CD4-positive, alpha-beta T cell treated with Interleukin-17A for 4 hours (primary cell): Measurements from ENCODE around the gene MORC1.
A peak's percentile ranks its signal among the peaks of the same experiment; 100 is the strongest.

ENCODE experiments used
- DNase-seq: peaks from one replicate; pipeline ENCODE4 v3.0.0-alpha.2; 2020; ENCODE audit warnings: mixed read lengths

The MORC1 gene

DNA sequence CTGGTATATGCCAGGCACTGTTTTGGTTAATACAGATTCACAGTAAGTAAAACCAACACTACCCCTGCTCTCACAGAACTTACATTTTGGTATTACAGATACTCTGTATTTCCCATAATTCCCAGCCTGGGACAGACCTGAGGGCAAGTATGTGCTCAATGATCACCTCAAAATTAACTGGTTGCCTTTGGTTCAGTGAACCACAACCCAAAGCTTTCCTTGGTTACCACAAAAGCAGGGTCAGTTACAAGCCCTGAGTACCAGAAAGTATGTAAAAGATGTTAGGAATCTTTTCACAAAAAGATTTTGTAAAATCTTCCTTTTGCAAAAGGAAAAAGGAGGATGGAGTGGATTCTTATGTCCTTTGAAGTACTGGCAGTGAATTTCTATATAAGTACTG is 92.0 kb downstream of the MORC1 start:
- no peak for DNase-seq

DNA sequence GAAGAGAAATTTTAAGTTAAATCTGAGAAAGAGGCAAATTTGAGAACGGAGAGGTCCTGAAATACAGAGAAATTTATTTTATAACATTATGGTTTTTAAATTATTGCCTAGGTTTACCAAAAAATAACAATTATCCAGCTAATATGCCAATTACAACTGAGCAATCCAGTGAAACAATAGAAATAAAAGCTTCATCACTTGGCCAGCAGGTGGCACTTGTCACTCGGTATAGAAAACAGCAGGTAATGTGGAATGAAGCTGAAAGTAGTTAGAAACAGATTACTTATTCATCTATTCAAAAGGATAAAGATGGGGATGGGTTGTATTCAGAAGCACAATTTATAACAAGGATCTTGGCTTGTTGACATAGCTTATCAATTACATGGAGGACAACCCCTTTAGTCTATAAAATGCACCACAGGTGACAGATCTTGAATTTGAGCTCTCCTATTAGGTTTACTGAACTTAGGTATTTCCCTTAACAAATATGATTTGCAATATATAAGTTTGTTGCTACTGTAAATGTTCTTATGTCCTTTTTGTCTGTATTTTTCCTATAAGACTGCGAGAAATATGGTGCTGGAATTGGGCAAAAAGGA is 94.2 kb downstream of the MORC1 start:
- DNase-seq, result peak; percentile 44

DNA sequence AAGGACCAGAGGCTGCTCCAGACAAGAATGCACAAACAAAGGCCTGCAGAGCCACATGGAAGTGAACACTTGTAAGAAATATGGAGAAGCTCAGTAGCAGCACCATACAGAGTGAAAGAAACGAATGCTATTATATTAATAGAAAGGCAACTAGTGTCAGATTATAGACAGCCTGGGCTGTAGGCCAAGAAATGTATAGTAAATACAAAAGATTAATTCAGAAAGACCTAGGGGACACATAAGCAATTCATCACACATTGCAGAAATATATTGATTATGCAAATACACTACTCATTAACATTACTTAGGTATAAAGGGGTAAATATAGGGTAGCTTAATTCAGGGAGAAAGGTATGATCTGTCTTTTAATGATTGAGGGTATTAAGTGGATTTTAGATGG is 94.8 kb downstream of the MORC1 start:
- DNase-seq, result no peak

DNA sequence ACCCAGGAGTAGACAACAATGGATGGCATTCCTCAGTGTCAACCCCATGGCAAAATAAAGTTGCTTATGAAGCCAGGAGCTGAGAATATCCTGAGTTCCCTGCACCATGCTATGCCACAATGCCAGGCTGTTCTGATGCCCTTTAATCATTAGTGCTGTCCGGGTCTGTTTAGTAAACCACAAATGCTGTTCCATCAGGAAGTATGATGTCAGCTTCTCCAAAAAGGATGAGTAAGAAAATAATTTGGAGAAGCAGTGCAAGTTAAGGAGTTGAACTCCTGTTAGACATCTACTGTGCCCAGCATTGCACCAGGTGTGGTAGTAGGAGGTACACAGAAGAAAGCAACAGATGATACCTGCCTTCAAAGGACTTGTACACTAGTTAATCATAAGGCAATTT is 96.4 kb downstream of the MORC1 start:
- DNase-seq, result no peak

DNA sequence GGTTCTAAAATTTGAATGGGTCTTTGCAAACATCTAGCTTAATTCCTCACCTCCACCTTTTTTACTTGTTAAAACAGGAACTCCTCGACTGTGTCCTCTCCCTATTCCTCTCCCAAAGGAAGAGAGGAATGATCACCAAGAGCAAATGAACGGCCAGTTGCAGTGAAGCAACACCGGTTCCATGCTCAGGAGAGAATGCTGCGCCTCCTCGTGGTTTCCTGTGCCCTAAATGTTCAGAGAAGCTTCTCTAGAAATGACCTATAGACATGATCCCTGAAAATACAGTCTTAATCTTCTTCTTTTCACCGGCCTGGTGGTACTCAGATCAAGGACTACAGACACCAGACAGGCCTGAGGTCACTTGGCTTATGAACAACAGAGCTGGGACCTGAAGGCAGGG is 99.1 kb downstream of the MORC1 start:
- DNase-seq, result no peak

DNA sequence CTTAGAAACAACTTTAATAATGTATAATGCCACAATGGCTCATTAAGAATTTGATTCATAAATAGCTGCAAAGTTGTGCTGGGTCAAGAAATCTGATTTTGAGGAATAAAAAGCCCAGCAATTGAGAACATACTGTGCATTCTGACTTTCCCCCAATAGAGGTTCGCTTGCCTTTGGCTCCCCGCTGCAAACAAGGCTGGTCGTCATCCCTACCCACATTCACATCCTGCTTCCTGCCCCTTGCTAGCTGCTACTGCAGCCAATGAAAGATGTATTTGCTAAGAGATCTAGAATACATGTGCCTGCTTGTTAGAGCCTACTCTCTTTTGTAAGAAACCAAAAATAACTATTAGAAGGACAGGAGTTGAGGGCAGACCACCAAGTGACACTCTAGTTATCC is 112.5 kb downstream of the MORC1 start:
- no peak for DNase-seq

DNA sequence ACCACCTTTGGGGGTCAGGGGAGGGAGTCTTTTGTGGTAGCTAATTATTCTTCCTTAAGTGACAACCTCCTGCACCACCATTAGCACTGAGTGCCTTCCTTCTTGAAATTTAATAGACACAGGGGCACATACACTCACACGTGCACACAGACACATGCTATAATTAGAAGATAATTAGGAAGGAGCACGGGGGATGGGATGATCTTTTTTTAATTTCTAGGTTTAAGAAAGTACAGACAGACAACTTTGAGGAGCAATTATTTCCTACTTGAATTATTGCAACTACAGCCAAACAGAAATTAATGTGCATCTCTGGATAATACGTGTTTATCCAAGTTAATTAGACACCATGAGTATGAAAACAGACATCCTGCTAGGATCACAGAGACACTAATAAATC is 119.5 kb downstream of the MORC1 start:
- DNase-seq, result no peak

DNA sequence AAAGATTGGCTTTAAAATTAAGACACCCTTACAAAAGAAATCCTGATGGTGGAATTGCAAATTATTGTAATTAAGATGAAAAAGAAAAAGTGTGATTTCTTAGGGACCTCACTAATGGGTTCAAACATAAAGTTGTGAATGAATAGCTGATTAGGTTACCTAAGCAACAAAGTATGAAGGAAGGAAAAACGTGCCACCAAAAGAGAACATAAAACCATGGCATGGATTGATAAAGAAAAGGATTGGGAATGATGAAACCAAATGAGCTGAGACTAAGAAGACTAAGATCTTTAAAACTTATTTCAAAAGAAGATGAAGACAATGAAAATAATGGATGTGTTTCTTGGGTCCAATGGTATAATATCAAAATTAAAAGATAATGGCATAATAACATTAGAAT is 132.1 kb downstream of the MORC1 start:
- DNase-seq, result no peak

DNA sequence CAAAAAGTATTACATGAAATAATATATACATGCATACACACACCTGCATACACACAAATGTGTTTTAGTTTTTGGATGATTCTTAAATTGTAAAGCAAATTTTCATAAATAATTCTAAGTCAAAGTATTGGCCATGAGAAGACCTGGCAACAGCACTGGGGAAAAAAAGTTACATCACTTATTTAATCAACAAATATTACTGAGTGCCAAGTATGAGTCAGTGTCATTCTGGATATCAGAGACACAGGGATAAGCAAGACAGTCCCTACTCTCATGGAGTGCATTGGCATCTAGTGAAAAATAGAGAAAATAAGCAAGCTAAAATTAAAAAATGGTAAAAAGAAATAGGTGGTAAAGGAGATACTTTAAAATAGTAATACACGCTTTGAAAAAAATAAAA is 134.9 kb downstream of the MORC1 start:
- no peak for DNase-seq

DNA sequence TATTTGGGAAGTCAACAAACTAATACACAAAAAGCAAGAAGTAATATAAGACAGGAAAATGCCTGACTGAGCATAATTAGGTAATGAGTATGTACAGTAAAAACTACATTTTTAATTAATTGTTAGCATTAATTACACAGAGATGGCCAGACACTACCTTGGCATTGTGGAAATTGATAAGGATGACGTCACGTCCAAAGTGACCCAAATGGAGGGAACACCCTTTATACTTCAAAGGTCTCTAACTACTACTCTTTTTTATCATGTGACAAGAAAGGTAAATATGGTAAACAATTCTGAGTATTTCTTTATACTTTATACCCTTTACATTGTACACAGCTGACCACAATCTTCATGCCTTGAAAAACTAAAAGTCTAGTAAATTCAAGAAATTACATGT is 141.9 kb downstream of the MORC1 start:
- no peak for DNase-seq

DNA sequence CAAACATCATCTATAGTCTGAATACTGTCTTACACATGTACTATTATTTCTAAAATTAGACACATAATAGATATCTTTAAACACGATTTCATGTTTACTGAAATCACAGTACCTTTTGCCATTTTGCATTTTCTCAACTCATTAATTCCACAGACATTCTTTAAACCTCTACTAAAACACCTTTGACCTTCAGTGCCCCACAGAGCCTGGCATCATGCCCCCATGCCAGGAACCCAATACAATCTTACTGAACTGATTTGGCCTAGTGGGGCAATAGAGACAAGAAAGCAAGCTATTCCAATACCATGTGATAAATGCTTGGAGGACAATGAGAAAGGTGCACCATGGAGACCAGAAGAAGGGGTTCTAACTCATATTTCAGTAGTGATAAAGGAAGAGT is 144.9 kb downstream of the MORC1 start:
- no peak for DNase-seq

DNA sequence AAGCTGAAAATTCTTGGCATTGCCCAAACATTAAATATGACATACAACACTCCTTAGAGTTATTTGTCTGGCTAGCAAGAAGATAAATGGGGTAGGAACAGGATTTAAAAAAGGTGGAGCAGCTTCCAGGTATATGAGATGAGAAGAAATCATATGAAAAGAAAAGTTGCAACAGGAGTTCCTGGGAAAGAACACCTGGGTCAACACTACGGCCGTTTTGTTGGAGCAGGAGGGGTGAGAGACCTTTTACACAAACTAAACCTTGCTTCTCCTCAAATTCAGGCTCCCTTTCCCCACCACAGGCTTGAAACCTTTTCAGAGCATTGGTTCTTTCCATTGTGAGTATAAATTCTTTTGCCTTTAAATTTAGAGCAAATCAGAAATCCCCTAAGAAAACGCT is 145.5 kb downstream of the MORC1 start:
- DNase-seq, result no peak

DNA sequence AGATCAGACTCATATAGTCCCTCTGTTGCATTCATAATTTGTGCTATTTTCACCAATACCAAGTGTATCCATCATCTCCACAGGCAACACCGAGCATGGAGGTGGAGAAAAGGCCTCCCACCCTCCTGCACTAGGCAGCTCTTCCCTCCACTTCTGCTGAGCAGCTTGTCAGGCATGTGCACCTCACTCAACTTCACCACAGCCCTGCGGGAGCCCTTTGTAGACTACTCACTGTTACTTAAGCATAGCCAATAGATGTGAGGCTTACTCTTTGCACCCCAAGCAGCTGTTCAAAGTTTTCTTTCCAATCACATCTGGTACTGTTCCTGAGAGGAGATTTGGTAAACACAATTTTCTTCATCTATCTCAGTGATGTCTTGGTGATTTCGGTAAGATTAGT is 147.4 kb downstream of the MORC1 start:
- DNase-seq, result no peak

DNA sequence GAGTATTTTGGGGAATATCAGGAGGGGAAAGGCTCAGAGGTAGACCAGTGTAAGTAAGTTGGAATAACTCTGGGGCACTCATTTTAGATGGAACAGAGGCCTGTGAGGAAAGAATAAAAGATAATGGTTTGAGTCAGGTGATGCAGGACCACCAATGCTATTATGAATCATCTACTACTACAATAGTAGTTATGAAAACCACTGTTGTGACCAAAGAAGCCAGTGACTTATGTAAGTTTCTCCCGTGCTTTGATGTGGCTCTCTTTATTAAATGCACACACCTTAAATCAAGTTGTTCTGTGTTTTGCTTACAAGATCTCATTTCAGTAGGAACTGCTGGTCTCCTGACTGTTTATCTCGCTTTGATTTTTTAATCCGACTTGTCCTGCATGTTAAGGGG is 151.2 kb downstream of the MORC1 start:
- DNase-seq, result no peak

DNA sequence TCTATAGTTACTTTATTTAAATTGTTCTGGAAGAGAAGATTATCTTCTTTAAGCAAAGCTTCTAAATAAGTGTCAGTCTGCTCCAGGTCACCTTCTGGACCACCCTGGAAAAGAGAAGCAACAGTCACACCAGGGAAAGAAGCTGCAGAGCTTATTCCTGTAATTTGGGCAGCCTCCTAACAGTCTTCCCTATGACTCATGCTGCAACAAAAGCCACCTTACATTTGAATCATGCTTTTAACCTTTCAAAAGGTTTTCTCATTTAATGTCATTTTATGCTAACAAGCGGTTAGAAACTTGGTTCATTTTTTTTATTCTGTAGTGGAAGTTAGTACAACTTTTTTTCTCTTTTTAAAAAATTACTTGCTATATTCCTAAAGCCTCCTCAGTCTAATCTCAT is 158.9 kb downstream of the MORC1 start:
- DNase-seq, result no peak

DNA sequence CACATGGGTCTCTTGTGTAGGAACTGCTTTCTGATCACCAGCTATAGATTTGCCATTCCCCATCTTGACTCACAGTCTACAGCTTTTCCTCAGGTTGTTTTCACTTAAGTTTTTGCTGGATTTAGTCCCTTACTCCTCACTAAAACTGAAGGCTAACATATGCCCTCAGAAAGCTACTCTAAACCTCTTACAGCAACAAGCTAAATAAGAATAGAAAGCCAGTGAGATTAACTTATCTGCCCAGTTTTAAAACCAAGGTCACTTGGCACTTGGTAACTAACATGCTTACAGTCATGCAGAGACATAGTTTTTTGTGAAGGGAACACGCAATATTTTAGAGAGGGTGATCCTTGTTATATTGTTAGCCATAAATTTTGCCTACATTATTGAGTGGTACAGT is 164.2 kb downstream of the MORC1 start, which contains the start of gene GUCA1C:
GUCA1C (minus strand) TSS at position 180 of the 400 bp plus-strand sequence; CDS start at position 63, 117 bp downstream.
- DNase-seq, result no peak

DNA sequence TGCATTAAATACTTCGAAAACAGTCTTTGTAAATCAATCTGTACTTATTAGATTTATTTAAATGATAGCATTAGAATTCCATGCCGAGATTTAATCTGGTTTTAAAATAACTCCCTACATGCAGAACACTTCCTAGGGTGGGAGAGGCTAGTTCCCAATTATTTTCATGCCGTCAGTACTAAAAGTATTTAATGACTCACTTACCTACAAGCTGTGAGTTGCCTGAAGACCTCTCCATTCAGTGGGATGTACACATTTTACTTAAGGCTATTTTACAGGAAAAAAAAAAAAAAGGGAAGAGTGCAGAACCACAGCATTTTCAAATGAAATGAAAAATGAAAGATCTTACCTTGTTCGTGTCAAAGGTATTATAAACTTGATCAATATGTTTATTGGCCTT is 164.7 kb downstream of the MORC1 start:
- no peak for DNase-seq

DNA sequence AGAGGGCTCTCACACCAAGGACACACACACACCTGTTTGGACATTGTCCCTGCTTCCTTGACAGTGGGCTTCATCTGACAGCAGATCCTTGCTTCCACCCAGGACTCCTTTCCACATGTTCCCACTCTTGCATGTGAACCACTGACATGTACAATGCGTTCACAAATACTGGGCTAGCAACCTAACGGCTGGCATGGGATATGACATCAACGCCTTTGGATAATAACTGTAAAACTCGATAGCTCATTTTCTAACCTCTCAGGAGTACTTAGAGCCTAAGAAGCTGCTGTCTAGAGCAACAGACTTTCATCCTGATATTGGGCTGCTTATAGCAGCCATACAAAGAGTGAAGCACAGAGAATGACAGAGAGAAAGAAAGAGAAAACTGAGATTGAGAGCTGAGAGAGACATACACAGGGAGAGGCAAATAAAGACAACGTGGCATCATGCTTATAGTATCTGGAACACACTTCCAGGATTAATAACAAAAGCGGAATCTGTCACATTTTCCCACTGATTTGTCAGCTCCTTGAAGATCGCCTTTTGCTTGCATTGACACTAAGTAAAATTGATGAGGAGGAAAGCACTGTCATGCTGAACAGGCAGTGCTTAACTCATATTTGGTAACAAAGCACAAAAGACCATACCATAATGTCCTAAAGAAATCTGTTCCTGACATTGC is 166.0 kb downstream of the MORC1 start:
- DNase-seq, result no peak

DNA sequence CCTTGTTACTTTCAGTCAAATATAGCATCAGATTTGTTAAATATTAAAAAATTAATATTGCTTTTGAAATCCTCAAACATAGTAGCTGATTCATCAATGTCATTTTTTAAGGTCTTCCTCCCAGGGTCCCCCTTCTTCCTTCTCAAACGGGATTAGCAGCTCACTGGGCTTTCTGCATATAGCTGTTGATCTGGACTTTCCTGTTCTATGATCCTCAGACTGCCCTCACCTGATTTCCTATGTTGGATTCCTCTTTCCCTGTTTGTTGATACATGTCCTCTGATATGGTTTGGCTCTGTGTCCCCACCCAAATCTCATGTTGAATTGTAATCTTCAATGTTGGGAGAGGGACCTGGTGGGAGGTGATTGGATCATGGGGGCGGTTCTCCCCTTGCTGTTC is 170.1 kb downstream of the MORC1 start:
- no peak for DNase-seq

DNA sequence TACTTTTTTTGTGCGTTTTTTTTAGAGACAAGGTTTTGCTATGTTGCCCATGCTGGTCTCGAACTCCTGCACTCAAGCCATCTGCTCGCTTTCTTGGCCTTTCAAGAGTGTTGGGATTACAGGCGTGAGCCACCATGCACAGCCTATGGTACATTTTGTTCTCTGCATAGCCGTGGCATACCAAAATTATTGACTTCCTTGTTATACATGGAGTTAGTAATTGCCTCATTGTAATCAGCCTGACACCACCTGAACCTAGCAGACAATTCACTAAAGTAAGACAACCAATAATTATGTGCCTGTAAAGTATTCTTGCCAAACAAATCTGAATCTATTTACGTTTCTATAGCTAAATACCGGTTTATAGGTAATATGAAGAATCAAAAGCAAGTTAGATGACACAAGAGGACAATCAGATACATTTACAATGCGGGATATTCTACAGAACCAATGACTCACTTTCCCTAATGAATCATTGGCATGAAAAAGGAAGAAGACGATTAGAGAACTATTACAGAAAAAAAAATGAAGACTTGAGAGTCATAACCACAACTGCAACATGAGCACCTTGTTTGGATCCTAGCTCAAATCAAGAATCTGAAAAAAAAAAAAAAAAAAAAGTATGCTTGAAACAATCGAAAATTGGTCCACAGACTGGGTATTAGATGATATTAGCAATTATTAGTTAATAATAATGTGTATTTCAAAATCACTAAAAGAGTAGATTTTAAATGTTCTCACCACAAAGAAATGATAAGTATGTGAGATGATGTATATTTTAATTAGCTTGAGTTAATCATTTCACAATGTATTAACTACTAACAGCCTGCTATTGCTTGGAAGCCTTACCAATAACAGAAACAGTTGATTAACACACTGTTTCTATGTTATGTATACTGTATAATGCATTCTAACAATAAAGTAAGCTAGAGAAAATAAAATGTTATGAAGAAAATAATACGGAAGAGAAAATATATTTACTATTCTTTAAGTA is 171.3 kb downstream of the MORC1 start:
- DNase-seq, result no peak

DNA sequence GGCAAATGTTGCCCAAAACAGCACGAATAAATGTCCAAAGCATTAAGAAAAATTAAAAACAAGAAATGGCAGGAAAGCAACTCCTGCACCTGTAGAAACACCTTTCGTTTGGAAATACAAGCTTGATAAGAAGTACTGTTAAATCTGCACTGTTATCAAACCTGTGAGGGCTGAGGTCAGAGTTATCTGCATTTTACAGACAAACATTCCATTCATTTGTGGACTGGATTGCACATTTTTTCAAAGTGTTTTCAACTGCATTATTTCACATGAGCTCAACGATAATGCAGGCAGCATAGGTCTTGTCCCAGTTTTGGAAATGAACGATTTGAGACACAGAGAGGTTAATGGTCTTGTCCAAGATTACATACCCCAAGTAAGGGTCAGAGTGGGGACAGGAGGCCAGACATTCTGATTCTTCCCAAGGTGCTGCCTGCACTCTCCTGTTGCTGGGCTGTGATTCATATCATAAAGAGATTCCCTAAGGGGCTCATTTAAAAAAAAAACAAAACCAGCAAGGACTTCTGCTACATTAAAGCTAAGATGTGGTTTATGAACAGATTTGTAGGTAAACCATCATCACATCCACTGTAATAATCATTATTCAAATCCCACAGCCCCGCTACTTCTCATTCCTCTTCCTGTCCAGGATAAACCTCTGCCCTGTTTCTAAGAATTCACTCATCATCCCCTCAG is 177.2 kb downstream of the MORC1 start:
- DNase-seq, result no peak

DNA sequence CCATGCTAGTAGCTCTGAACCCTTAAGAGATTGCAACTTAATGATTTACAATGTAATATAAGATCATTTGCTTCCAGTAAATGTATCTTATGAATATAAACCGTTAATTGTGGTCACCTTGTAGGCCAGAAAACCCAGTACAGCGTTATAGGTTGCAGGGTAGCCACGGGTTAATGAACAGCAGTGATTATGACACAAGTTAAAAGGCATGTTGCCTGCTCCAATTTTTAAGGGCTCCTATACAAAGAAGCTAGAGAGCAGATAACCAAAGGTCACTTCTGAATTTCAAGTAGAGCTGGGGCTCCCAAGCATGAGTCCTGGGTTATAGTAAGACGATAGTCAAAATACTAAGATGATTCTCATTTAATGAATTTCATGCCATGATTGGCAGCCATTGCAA is 177.8 kb downstream of the MORC1 start:
- no peak for DNase-seq
